ENCODE results near the gene TBC1D25.
A peak's percentile ranks its signal among the peaks of the same experiment; 100 is the strongest.

Gene TBC1D25

GRCh38 chrX:48508400-48509244 is 30.9 kb upstream of the TBC1D25 start, which contains the start of gene PORCN:
Gene PORCN (plus strand): TSS chrX:48508992. CDS start chrX:48509821, 829 bp downstream.
- Histone ChIP-seq H3K18ac (ENCODE audit: low read length) (peak within 1 kb of the TSS; percentile 74), H3K9ac (ENCODE audit: low read length) (peak within 1 kb of the TSS; percentile 90), H4K8ac (ENCODE audit: low read depth, low read length) (peak within 1 kb of the TSS; percentile 82), H3K79me1 (ENCODE audit: low read length) (peaks cover 8% of the 10 kb centered on the region), H3K27me3 (ENCODE audit: insufficient read depth, low read length) (no peaks in the 10 kb centered on the region), H2BK120ac (ENCODE audit: insufficient read depth, low read length, poor library complexity) (peak within 1 kb of the TSS; percentile 44), H3K4me3 (ENCODE audit: low read depth, low read length) (peak within 1 kb of the TSS; percentile 78), H3K27ac (ENCODE audit: low read depth, low read length) (peak within 1 kb of the TSS; percentile 38), H4K91ac (ENCODE audit: low read depth, low read length) (peak within 1 kb of the TSS; percentile 84), H2AFZ (ENCODE audit: insufficient read depth, low read length, poor library complexity) (peak within 1 kb of the TSS; percentile 30), H3K4me1 (ENCODE audit: control insufficient read depth in 1 of 2, insufficient read depth in 2 of 2, low read length in 2 of 2) (peaks cover 13 to 21% of the 10 kb centered on the region in 2 experiments), H3K79me2 (ENCODE audit: control insufficient read depth, insufficient read depth, low read length, poor library complexity) (no peaks in the 10 kb centered on the region), H2AK5ac (ENCODE audit: low read length) (no peak within 1 kb of the TSS), H3K36me3 (ENCODE audit: control insufficient read depth in 1 of 2, insufficient read depth in 2 of 2, low read length in 2 of 2) (no peaks in the 10 kb centered on the region), H3K14ac (ENCODE audit: low read length) (peak within 1 kb of the TSS; percentile 70), H3K23ac (ENCODE audit: low read length) (no peak within 1 kb of the TSS), H4K12ac (ENCODE audit: low read depth, low read length) (no peak within 1 kb of the TSS), H3K9me3 (ENCODE audit: insufficient read depth, low read depth, low read length) (peaks cover 2% of the 10 kb centered on the region), H2BK12ac (ENCODE audit: low read length) (peak within 1 kb of the TSS; percentile 32), H3K4me2 (ENCODE audit: low read length) (peak within 1 kb of the TSS; percentile 94), H2BK5ac (ENCODE audit: low read depth, low read length, poor library complexity) (peak within 1 kb of the TSS; percentile 42), H3K4ac (ENCODE audit: low read depth, low read length) (peak within 1 kb of the TSS; percentile 33)
- no CpG with 5 or more reads among the region's 65 CpGs for WGBS (ENCODE audit: extremely low coverage, insufficient coverage, insufficient read length)
- DNase-seq, result peak; percentile 32 to 55

DNA sequence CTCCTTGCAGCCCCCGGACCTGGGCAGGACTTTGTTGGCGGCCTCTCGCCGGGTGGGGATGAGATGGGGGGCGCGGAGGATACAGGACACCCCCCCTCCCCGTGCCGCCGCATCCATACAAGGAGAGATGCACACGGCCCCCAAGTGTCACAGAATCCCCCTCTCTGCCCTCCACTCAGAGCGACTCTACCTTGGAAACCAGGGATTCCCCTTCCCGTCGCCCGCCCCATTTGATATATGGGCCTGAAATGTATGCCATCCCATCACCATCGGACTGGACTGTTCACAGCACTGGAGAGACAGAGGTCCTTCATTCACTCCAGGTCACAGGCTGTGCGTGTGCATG is 30.3 kb upstream of the TBC1D25 start:
- no peak overlapping the region for H3K4ac ChIP-seq (ENCODE audit: low read depth, low read length)
- peak overlapping the region; percentile 42 for H2BK5ac ChIP-seq (ENCODE audit: low read depth, low read length, poor library complexity)
- H4K8ac ChIP-seq (ENCODE audit: low read depth, low read length), result peak overlapping the region; percentile 82
- H3K14ac ChIP-seq (ENCODE audit: low read length), result peak overlapping the region; percentile 49
- H3K79me2 ChIP-seq (ENCODE audit: control insufficient read depth, insufficient read depth, low read length, poor library complexity), result no peaks in the 10 kb centered on the region
- DNase-seq, result no peak
- H3K79me1 ChIP-seq (ENCODE audit: low read length), result peaks cover 11% of the 10 kb centered on the region
- WGBS (ENCODE audit: extremely low coverage, insufficient coverage, insufficient read length), result no CpG with 5 or more reads among the region's 16 CpGs
- H3K27me3 ChIP-seq (ENCODE audit: insufficient read depth, low read length), result no peaks in the 10 kb centered on the region
- H2BK12ac ChIP-seq (ENCODE audit: low read length), result peak overlapping the region; percentile 32
- H2AFZ ChIP-seq (ENCODE audit: insufficient read depth, low read length, poor library complexity), result peak overlapping the region; percentile 30
- H3K4me1 ChIP-seq (ENCODE audit: control insufficient read depth in 1 of 2, insufficient read depth in 2 of 2, low read length in 2 of 2), result peaks cover 17 to 27% of the 10 kb centered on the region in 2 experiments
- H2AK5ac ChIP-seq (ENCODE audit: low read length), result no peak overlapping the region
- no peak overlapping the region for H2BK120ac ChIP-seq (ENCODE audit: insufficient read depth, low read length, poor library complexity)
- peak overlapping the region; percentile 70 for H3K9ac ChIP-seq (ENCODE audit: low read length)
- peak overlapping the region; percentile 94 for H3K4me2 ChIP-seq (ENCODE audit: low read length)
- H3K23ac ChIP-seq (ENCODE audit: low read length), result no peak overlapping the region
- peak overlapping the region; percentile 78 for H3K4me3 ChIP-seq (ENCODE audit: low read depth, low read length)
- no peaks in the 10 kb centered on the region for H3K36me3 ChIP-seq (ENCODE audit: control insufficient read depth in 1 of 2, insufficient read depth in 2 of 2, low read length in 2 of 2)
- H3K27ac ChIP-seq (ENCODE audit: low read depth, low read length), result no peak overlapping the region
- peak overlapping the region; percentile 43 for H3K18ac ChIP-seq (ENCODE audit: low read length)
- no peak overlapping the region for H4K12ac ChIP-seq (ENCODE audit: low read depth, low read length)
- H3K9me3 ChIP-seq (ENCODE audit: insufficient read depth, low read depth, low read length), result peaks cover 2% of the 10 kb centered on the region
- H4K91ac ChIP-seq (ENCODE audit: low read depth, low read length), result peak overlapping the region; percentile 84

- no peak for DNase-seq
- H3K14ac ChIP-seq (ENCODE audit: low read length), result no peak overlapping the region
- WGBS (ENCODE audit: extremely low coverage, insufficient coverage, insufficient read length), result no CpG with 5 or more reads among the region's 11 CpGs
- peaks cover 13% of the 10 kb centered on the region for H3K79me1 ChIP-seq (ENCODE audit: low read length)
- no peak overlapping the region for H4K8ac ChIP-seq (ENCODE audit: low read depth, low read length)
- peaks cover 2% of the 10 kb centered on the region for H3K9me3 ChIP-seq (ENCODE audit: insufficient read depth, low read depth, low read length)
- no peaks in the 10 kb centered on the region for H3K27me3 ChIP-seq (ENCODE audit: insufficient read depth, low read length)
- peak overlapping the region; percentile 94 for H3K4me2 ChIP-seq (ENCODE audit: low read length)
- no peak overlapping the region for H2AFZ ChIP-seq (ENCODE audit: insufficient read depth, low read length, poor library complexity)
- no peak overlapping the region for H2BK12ac ChIP-seq (ENCODE audit: low read length)
- no peak overlapping the region for H3K9ac ChIP-seq (ENCODE audit: low read length)
- H3K36me3 ChIP-seq (ENCODE audit: control insufficient read depth in 1 of 2, insufficient read depth in 2 of 2, low read length in 2 of 2), result no peaks in the 10 kb centered on the region
- no peak overlapping the region for H3K4ac ChIP-seq (ENCODE audit: low read depth, low read length)
- H3K23ac ChIP-seq (ENCODE audit: low read length), result no peak overlapping the region
- H3K4me1 ChIP-seq (ENCODE audit: control insufficient read depth in 1 of 2, insufficient read depth in 2 of 2, low read length in 2 of 2), result peaks cover 20 to 29% of the 10 kb centered on the region in 2 experiments
- H3K4me3 ChIP-seq (ENCODE audit: low read depth, low read length), result peak overlapping the region; percentile 78
- no peak overlapping the region for H3K18ac ChIP-seq (ENCODE audit: low read length)
- no peak overlapping the region for H2BK120ac ChIP-seq (ENCODE audit: insufficient read depth, low read length, poor library complexity)
- no peak overlapping the region for H2AK5ac ChIP-seq (ENCODE audit: low read length)
- H2BK5ac ChIP-seq (ENCODE audit: low read depth, low read length, poor library complexity), result no peak overlapping the region
- H3K79me2 ChIP-seq (ENCODE audit: control insufficient read depth, insufficient read depth, low read length, poor library complexity), result no peaks in the 10 kb centered on the region
- no peak overlapping the region for H4K91ac ChIP-seq (ENCODE audit: low read depth, low read length)
- no peak overlapping the region for H4K12ac ChIP-seq (ENCODE audit: low read depth, low read length)
- H3K27ac ChIP-seq (ENCODE audit: low read depth, low read length), result no peak overlapping the region
These were observed 29.9 kb upstream of the TBC1D25 start for GRCh38 chrX:48509619-48510018.

DNA sequence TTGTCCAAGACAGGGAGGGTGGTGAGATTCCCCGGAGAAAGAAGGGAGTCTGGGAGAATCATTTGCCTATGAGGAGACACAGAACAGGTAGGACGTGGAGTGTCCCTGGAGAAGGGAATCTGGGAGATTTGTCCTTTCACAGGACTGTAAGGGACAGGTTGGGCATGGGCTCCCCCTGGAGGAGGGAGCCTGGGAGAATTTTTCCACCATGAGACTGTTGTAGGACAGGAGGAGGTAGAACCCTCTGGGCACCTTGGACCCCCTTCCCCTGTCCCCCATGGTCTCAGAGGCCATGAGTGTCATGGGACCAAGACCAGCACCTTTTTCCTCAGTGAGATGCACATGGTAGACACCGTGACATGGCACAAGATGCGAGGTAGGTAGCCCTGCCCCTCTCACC is 28.0 kb upstream of the TBC1D25 start:
- H3K27me3 ChIP-seq (ENCODE audit: insufficient read depth, low read length), result no peaks in the 10 kb centered on the region
- no peak overlapping the region for H3K27ac ChIP-seq (ENCODE audit: low read depth, low read length)
- no peak overlapping the region for H4K12ac ChIP-seq (ENCODE audit: low read depth, low read length)
- no peak overlapping the region for H3K4me3 ChIP-seq (ENCODE audit: low read depth, low read length)
- H3K9ac ChIP-seq (ENCODE audit: low read length), result no peak overlapping the region
- H3K4me1 ChIP-seq (ENCODE audit: control insufficient read depth in 1 of 2, insufficient read depth in 2 of 2, low read length in 2 of 2), result peaks cover 28 to 42% of the 10 kb centered on the region in 2 experiments
- peaks cover 2% of the 10 kb centered on the region for H3K9me3 ChIP-seq (ENCODE audit: insufficient read depth, low read depth, low read length)
- no peak overlapping the region for H3K18ac ChIP-seq (ENCODE audit: low read length)
- no peak overlapping the region for H2BK5ac ChIP-seq (ENCODE audit: low read depth, low read length, poor library complexity)
- no peaks in the 10 kb centered on the region for H3K79me2 ChIP-seq (ENCODE audit: control insufficient read depth, insufficient read depth, low read length, poor library complexity)
- H3K4me2 ChIP-seq (ENCODE audit: low read length), result no peak overlapping the region
- H3K36me3 ChIP-seq (ENCODE audit: control insufficient read depth in 1 of 2, insufficient read depth in 2 of 2, low read length in 2 of 2), result peaks cover 0 to 2% of the 10 kb centered on the region in 2 experiments
- no CpG with 5 or more reads among the region's 4 CpGs for WGBS (ENCODE audit: extremely low coverage, insufficient coverage, insufficient read length)
- no peak overlapping the region for H3K4ac ChIP-seq (ENCODE audit: low read depth, low read length)
- H3K14ac ChIP-seq (ENCODE audit: low read length), result no peak overlapping the region
- no peak overlapping the region for H2AK5ac ChIP-seq (ENCODE audit: low read length)
- H4K8ac ChIP-seq (ENCODE audit: low read depth, low read length), result no peak overlapping the region
- no peak overlapping the region for H4K91ac ChIP-seq (ENCODE audit: low read depth, low read length)
- peaks cover 19% of the 10 kb centered on the region for H3K79me1 ChIP-seq (ENCODE audit: low read length)
- no peak overlapping the region for H3K23ac ChIP-seq (ENCODE audit: low read length)
- no peak overlapping the region for H2AFZ ChIP-seq (ENCODE audit: insufficient read depth, low read length, poor library complexity)
- H2BK120ac ChIP-seq (ENCODE audit: insufficient read depth, low read length, poor library complexity), result no peak overlapping the region
- DNase-seq, result peak in 1 of 2 donors; percentile 51
- no peak overlapping the region for H2BK12ac ChIP-seq (ENCODE audit: low read length)
